Kidney (tissue), 14 donors: ENCODE results near the gene REG3A. TPM values are rescaled to one million over a fixed set of nuclear protein-coding genes. Genes with fewer than 3 reads are reported as not detected.

Experiments
- DNase-seq, 5 donors: peaks; one replicate each; pipeline ENCODE4 v3.0.0-alpha.2; 2013 to 2020
- FAIRE-seq: peaks from 2 replicates; lab custom pipeline; 2012; peaks lifted over from hg19 to GRCh38; lab: Jason Lieb, UNC
- H3K27ac ChIP-seq, 2 donors: one replicate each; pipeline ENCODE4 v1.7.0; 2013; ENCODE audit warnings: low read depth in 2 of 2, low read length in 2 of 2, inconsistent platforms in 1 of 2
- H3K27me3 ChIP-seq: one replicate; pipeline ENCODE4 v1.7.1; 2013; ENCODE audit warnings: low read length, inconsistent platforms; ENCODE audit not compliant: control insufficient read depth, insufficient read depth
- H3K36me3 ChIP-seq, 3 donors: one replicate each; pipeline versions ENCODE4 v1.7.0 to v1.7.1; 2013; ENCODE audit warnings: low read length in 3 of 3, control low read depth in 1 of 3, inconsistent platforms in 1 of 3; ENCODE audit not compliant: insufficient read depth in 3 of 3, control insufficient read depth in 2 of 3
- H3K4me1 ChIP-seq, 3 donors: one replicate each; pipeline versions ENCODE4 v1.7.0 to v1.7.1; 2013; ENCODE audit warnings: low read length in 3 of 3, inconsistent platforms in 1 of 3, low read depth in 1 of 3; ENCODE audit not compliant: control insufficient read depth in 2 of 3, insufficient read depth in 2 of 3
- H3K4me3 ChIP-seq, 3 donors: one replicate each; pipeline versions ENCODE4 v1.7.0 to v1.8.1; 2013; ENCODE audit warnings: low read length in 3 of 3, control low read depth in 1 of 3, inconsistent platforms in 1 of 3
- H3K9ac ChIP-seq, 3 donors: one replicate each; pipeline versions ENCODE4 v1.7.0 to v1.7.1; 2013; ENCODE audit warnings: low read length in 3 of 3, control low read depth in 1 of 3, inconsistent platforms in 1 of 3
- H3K9me3 ChIP-seq, 3 donors: one replicate each; pipeline versions ENCODE4 v1.7.0 to v1.7.1; 2013; ENCODE audit warnings: low read length in 3 of 3, control low read depth in 1 of 3, inconsistent platforms in 1 of 3; ENCODE audit not compliant: control insufficient read depth in 2 of 3, insufficient read depth in 1 of 3
- intact Hi-C: fragments of 100-400 bp; cut with DNase I; formaldehyde crosslinking; loops from one replicate; pipeline ENCODE4 v1.11.1; 2022
- polyA plus RNA-seq: library from polyadenylated mRNA; stranded (reverse); fragments of 350-450 nt; fragmentation: Illumina TruSeq; extraction: RNeasy Lipid Tissue Mini Kit (QIAGEN cat#74804); gene quantifications from one replicate; pipeline ENCODE4 v1.2.3, GENCODE V29; 2014; ENCODE audit warnings: low read depth, low replicate concordance; ENCODE audit not compliant: insufficient read depth
- total RNA-seq: library from RNA; stranded (reverse); fragmentation: NEBNext Ultra II Directional; extraction: Animal tissue kit (Norgen Biotek cat#: 25700); gene quantifications from one replicate; pipeline ENCODE4 v1.2.1, GENCODE V29; 2021
- TF ChIP-seq, protein P1 (sequence below): IDR thresholded peaks from 3 replicates; pipeline ENCODE4 v1.5.1; 2012; ENCODE audit warnings: mild to moderate bottlenecking, moderate library complexity, borderline replicate concordance; ENCODE audit not compliant: insufficient read depth; ENCODE audit errors: extremely low read depth
- donor health status: control.
- donor health status: control.
- donor health status: control.
- donor health status: control.
- donor health status: control.
- donor health status: DM: yes; HTN: yes; CAD: no.
- donor health status: Normal renal cell carcinoma (clear cell type).

The REG3A gene
- total and polyA plus RNA-seq, 2 donors from 2014 or later: not detected

DNA sequence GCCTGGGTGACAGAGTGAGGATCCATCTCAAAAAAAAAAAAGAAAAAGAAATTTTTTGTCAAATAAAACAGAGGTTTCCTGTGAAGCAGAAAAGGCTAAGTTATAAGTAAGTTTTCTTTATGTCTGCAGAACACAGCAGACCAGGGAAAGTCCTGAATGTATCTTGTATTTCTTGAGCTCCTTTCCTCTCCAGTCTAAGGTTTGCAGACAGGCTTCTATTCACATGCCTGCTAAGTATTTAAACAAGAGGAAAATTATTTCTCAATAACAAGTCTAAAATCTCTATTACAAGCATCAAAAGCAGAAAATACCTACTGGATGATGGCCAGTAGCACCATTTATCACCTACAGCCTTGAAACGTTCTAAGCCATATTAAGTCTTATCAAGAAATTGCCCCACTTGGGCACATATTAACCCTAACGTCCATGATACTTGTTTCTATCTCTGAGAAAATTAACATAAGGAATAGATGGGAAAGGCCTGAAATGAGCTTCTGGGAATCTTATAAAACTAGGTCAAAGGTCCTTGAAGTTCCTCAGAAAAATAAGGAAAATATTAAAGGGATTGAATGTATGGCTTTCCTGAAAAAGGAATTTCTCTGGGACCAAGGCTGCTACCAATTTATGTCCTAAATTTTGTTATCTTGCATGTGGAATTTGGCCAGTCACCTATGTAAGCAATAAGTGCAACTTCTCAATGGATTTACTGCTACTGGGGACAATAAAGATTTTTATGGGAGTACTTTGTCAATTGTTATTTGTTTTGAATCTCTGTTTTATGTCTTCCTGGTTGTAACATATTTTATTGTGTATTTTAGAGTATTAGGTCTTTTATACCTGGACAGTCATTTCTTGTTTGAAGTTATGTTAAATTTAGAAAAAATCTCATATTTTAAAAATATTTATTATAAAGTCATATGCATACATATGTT is 42.3 kb downstream of the REG3A start:
- H3K4me1 ChIP-seq: no peaks in the 10 kb centered on the region
- no peak for FAIRE-seq
- H3K27me3 ChIP-seq: no peaks in the 10 kb centered on the region
- H3K9me3 ChIP-seq: no peaks in the 10 kb centered on the region
- no peak for DNase-seq
- intact Hi-C loops: no loop called here
- TF ChIP-seq, protein P1, sequence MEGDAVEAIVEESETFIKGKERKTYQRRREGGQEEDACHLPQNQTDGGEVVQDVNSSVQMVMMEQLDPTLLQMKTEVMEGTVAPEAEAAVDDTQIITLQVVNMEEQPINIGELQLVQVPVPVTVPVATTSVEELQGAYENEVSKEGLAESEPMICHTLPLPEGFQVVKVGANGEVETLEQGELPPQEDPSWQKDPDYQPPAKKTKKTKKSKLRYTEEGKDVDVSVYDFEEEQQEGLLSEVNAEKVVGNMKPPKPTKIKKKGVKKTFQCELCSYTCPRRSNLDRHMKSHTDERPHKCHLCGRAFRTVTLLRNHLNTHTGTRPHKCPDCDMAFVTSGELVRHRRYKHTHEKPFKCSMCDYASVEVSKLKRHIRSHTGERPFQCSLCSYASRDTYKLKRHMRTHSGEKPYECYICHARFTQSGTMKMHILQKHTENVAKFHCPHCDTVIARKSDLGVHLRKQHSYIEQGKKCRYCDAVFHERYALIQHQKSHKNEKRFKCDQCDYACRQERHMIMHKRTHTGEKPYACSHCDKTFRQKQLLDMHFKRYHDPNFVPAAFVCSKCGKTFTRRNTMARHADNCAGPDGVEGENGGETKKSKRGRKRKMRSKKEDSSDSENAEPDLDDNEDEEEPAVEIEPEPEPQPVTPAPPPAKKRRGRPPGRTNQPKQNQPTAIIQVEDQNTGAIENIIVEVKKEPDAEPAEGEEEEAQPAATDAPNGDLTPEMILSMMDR: no peak
- H3K27ac ChIP-seq: no peak overlapping the region
- H3K9ac ChIP-seq: no peak overlapping the region
- H3K4me3 ChIP-seq: no peak overlapping the region
- no peaks in the 10 kb centered on the region for H3K36me3 ChIP-seq

GRCh38 chr2:79114797-79115494 is 44.6 kb downstream of the REG3A start:
- no peaks in the 10 kb centered on the region for H3K4me1 ChIP-seq
- TF ChIP-seq, protein P1: no peak
- no peaks in the 10 kb centered on the region for H3K9me3 ChIP-seq
- H3K9ac ChIP-seq: no peak overlapping the region
- DNase-seq (no peak), FAIRE-seq (no peak)
- H3K4me3 ChIP-seq: no peak overlapping the region
- H3K27me3 ChIP-seq: no peaks in the 10 kb centered on the region
- intact Hi-C loops: no loop called here
- H3K27ac ChIP-seq: no peak overlapping the region
- H3K36me3 ChIP-seq: no peaks in the 10 kb centered on the region

DNA sequence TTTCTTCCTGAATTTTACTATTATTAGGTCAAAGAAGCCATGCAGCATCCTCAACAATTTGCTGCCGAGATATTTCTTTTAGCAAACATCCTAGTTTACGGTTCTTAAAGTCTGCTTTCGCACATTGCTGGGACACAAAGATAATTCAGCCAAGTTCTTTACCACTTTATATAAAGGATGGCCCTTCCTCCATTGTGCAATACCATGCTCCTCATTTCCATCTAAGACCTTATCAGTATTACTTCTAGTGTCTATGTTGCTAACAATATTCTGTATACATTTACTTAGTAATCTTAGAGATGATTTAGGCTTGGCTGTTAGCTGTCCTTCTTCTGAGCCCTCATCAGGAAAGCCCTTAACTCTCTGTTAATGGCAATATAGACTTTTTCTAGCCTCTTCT is 47.3 kb downstream of the REG3A start:
- Histone ChIP-seq H3K27ac (no peak overlapping the region), H3K27me3 (no peaks in the 10 kb centered on the region), H3K4me3 (no peak overlapping the region), H3K9ac (no peak overlapping the region), H3K9me3 (no peaks in the 10 kb centered on the region), H3K4me1 (no peaks in the 10 kb centered on the region), H3K36me3 (no peaks in the 10 kb centered on the region)
- DNase-seq (no peak), FAIRE-seq (no peak)
- TF ChIP-seq, protein P1: no peak
- intact Hi-C loops: no loop called here

Other genes with a start within 250 kb of the REG3A start
- gene REG3G, start 134.1 kb downstream of the REG3A start, total RNA-seq: 8.8 TPM
- 19.4 TPM for gene REG3G, start 134.1 kb downstream of the REG3A start, polyA plus RNA-seq
- 11.0 TPM for gene REG1B, start 71.8 kb downstream of the REG3A start, total RNA-seq
- 1.5 TPM for gene REG1B, start 71.8 kb downstream of the REG3A start, polyA plus RNA-seq
- 215 TPM for gene REG1A, start 39.3 kb downstream of the REG3A start, total RNA-seq
- 430 TPM for gene REG1A, start 39.3 kb downstream of the REG3A start, polyA plus RNA-seq